Activated CD8-positive, alpha-beta memory T cell treated with anti-CD3 and anti-CD28 coated beads, Interleukin-2, amount 50 U/mL, for 24 hours (primary cell): ENCODE data around the gene CATSPER2.
"Not testable (repeated sequence)": the region's sequence is repeated elsewhere in the genome, so short reads cannot be mapped to it uniquely, and the experiment has no call there.

Source experiments
- DNase-seq: peaks from one replicate; pipeline ENCODE4 v3.0.0-alpha.2; 2020; ENCODE audit errors: extremely low read depth

CATSPER2 gene

GRCh38 chr15:43593328-43594190 is 55.1 kb downstream of the CATSPER2 start, which contains the start of gene CKMT1B:
TSS of gene CKMT1B (plus strand) at chr15:43594027. CDS start at chr15:43594219, 192 bp downstream.
- not testable (repeated sequence) for DNase-seq

- not testable (repeated sequence) for DNase-seq
Observed at GRCh38 chr15:43592841-43593240, 55.8 kb downstream of the CATSPER2 start.

GRCh38 chr15:43589778-43590466 is 58.7 kb downstream of the CATSPER2 start, which contains the start of gene PPIP5K1:
TSS of gene PPIP5K1 (minus strand) at chr15:43590208. CDS start at chr15:43584504, 5,704 bp downstream.
- not testable (repeated sequence) for DNase-seq
